ENCODE data around the gene SPOCK1.

DNA sequence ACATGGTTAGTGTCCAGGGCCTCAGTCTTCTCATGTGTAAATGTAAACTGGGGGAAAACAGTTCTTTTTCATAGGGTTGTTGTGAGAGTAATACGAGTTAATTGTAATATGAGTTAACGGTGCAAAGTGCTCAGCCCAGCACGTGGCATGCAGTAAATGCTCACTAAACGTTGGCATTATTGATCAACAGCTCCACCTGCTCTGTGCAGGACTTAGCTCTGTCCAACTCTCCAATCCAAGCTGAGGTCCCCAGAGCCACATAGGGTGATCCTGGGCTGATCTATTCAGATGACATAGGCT, 28.3 kb downstream of the SPOCK1 start:
- TF ChIP-seq, protein P1, sequence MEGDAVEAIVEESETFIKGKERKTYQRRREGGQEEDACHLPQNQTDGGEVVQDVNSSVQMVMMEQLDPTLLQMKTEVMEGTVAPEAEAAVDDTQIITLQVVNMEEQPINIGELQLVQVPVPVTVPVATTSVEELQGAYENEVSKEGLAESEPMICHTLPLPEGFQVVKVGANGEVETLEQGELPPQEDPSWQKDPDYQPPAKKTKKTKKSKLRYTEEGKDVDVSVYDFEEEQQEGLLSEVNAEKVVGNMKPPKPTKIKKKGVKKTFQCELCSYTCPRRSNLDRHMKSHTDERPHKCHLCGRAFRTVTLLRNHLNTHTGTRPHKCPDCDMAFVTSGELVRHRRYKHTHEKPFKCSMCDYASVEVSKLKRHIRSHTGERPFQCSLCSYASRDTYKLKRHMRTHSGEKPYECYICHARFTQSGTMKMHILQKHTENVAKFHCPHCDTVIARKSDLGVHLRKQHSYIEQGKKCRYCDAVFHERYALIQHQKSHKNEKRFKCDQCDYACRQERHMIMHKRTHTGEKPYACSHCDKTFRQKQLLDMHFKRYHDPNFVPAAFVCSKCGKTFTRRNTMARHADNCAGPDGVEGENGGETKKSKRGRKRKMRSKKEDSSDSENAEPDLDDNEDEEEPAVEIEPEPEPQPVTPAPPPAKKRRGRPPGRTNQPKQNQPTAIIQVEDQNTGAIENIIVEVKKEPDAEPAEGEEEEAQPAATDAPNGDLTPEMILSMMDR (IDR thresholded peaks at IDR 0.05; ENCODE audit: extremely low read depth in 1 of 2, insufficient read depth in 1 of 2, low read depth in 1 of 2, low read length in 2 of 2), result no peak
- no peak for TF ChIP-seq POLR2A (IDR thresholded peaks at IDR 0.05; ENCODE audit: low read depth, low read length)

Measured in endothelial cell of umbilical vein (primary cell).